IPS DF 6.9 (cell line): Measurements from ENCODE around the gene TOX2.

ENCODE experiments used
- DNase-seq: peaks from one replicate; pipeline ENCODE4 v3.0.0-alpha.2; 2013; ENCODE audit warnings: low read depth, low spot score
- H3K27ac ChIP-seq: one replicate; pipeline ENCODE4 v1.5.1; 2013; ENCODE audit warnings: low read length, control low read depth
- H3K27me3 ChIP-seq: 2 replicates; pipeline ENCODE4 v1.6.1; 2013; ENCODE audit warnings: mild to moderate bottlenecking, low read length; ENCODE audit not compliant: control insufficient read depth, insufficient read depth
- H3K36me3 ChIP-seq: 2 replicates; pipeline ENCODE4 v1.6.1; 2013; ENCODE audit warnings: low read length; ENCODE audit not compliant: control insufficient read depth, insufficient read depth
- H3K4me1 ChIP-seq: 2 replicates; pipeline ENCODE4 v1.6.1; 2013; ENCODE audit warnings: low read length; ENCODE audit not compliant: control insufficient read depth, insufficient read depth
- H3K4me3 ChIP-seq: 2 replicates; pipeline ENCODE4 v1.5.1; 2013; ENCODE audit warnings: mild to moderate bottlenecking, low read length
- H3K9me3 ChIP-seq: 2 replicates; pipeline ENCODE4 v1.6.1; 2013; ENCODE audit warnings: low read length, inconsistent platforms; ENCODE audit not compliant: control insufficient read depth, insufficient read depth
- WGBS: extraction: QIAGEN DNeasy Blood & Tissue Kit; methylation state at CpG from one replicate; pipeline ENCODE4 v1.1.7; 2013; ENCODE audit warnings: mixed read lengths, missing lambda C conversion rate; ENCODE audit not compliant: insufficient read length, insufficient coverage; 5-methylcytosine and 5-hydroxymethylcytosine counted together

Gene TOX2

DNA sequence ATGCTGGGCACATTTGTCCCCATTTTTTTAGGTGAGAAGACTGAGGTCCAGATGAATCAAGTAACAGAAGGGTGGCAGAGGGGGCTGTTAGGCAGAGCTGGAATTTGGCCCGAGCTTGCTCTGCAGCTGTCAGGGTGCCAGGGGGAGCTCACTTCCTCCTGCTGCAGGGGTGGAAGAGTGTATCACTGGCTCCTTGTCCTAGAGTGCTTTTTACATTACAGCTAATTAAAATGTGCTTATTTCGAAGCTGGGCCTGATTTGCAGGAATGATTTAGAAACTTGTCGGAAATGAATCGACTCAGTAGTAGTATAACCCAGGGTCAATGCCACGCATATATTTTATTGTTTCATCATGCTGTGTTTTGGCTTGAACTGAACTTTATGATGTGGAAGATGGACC is 11.1 kb downstream of the TOX2 start:
- H3K9me3 ChIP-seq, result no peaks in the 10 kb centered on the region
- H3K36me3 ChIP-seq, result no peaks in the 10 kb centered on the region
- no peaks in the 10 kb centered on the region for H3K4me1 ChIP-seq
- WGBS, result no CpG with 5 or more reads among the region's 5 CpGs
- H3K4me3 ChIP-seq, result no peak overlapping the region
- H3K27ac ChIP-seq, result no peak overlapping the region
- no peaks in the 10 kb centered on the region for H3K27me3 ChIP-seq
- DNase-seq, result no peak

DNA sequence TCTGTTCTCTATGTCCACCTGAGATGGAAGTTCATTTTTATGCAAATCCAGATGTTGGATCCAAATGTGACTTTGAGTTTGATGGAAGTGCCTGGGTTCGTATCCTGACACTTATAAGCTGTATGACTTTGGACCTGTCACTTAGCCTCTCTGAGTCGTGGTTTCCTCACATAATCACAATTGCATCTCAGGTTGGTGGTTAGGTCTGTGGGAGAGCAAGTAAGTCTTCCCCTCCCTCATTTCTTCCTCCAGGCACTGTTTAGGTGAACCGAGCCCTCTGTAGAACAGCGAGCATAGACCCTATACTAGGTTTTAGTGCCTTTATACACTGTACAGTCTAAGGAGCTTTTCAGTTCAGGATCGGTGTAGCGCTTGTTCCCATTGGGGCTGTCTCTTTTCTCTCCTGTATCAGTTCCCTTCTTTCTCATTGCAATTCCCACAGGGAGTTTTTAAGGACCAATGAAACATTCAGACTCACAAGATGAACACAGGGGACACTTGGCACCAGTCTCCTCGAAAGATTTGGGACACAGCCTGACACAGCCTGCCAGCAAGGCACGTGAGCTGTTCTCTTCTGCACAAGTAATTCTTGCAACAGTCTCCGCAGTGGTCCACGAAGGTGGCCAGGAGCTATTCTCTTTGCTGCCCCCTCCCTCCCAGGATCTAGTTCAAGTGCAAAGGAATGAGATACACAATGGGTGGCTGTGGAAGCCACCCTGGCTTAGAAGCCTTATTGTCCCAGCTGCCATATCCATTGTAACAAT is 11.8 kb downstream of the TOX2 start:
- Histone ChIP-seq H3K27me3 (no peaks in the 10 kb centered on the region), H3K4me3 (no peak overlapping the region), H3K27ac (no peak overlapping the region), H3K9me3 (no peaks in the 10 kb centered on the region), H3K36me3 (no peaks in the 10 kb centered on the region), H3K4me1 (no peaks in the 10 kb centered on the region)
- DNase-seq, result no peak
- WGBS, result no CpG with 5 or more reads among the region's 10 CpGs

DNA sequence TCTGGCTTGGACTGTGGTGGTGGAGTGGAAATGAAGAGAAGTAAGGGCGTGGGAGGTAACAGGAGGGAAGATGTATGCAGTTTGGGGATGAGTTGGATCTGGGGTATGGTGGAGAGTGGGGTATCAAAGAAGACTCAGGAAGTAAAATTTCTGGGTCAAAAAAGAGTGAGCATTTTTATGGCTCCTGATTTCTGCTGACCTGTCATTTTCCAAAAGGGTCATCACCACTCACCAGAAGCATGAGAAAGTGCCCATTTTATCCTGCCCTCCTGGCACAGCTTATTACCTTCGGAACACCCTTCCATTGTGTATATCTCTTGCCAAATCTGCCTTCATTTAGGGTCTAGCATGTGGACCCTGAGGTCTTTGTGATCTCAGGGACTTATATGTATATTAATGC is 17.3 kb downstream of the TOX2 start:
- Histone ChIP-seq H3K9me3 (no peaks in the 10 kb centered on the region), H3K27me3 (no peaks in the 10 kb centered on the region), H3K27ac (no peak overlapping the region), H3K4me3 (no peak overlapping the region), H3K36me3 (no peaks in the 10 kb centered on the region), H3K4me1 (peaks cover 4% of the 10 kb centered on the region; the same call in 1 of the 2 replicates)
- 100% methylated on average over 1 of the region's 2 CpGs for WGBS
- DNase-seq, result no peak

DNA sequence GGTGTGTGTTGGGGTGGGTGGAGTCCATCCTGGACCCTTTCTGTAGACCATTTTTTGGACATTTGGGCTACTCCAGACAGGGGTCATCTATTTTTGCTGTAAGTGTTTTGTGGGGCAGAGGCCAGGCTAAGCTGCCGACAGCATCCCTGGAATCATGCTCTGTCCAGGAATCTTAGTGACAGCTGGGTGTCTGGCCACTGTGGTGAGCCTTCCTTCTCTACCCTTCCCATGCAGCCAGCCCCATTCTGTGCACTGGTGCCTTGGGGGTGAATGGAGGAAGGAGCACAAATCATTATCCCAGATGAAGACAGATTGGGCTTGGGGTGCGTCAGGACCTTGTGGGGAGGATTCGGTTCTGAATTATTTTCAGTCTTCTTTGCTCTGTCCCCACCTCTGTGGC is 20.2 kb downstream of the TOX2 start:
- WGBS, result no CpG with 5 or more reads among the region's 3 CpGs
- H3K4me1 ChIP-seq, result peaks cover 4% of the 10 kb centered on the region; the same call in 1 of the 2 replicates

DNA sequence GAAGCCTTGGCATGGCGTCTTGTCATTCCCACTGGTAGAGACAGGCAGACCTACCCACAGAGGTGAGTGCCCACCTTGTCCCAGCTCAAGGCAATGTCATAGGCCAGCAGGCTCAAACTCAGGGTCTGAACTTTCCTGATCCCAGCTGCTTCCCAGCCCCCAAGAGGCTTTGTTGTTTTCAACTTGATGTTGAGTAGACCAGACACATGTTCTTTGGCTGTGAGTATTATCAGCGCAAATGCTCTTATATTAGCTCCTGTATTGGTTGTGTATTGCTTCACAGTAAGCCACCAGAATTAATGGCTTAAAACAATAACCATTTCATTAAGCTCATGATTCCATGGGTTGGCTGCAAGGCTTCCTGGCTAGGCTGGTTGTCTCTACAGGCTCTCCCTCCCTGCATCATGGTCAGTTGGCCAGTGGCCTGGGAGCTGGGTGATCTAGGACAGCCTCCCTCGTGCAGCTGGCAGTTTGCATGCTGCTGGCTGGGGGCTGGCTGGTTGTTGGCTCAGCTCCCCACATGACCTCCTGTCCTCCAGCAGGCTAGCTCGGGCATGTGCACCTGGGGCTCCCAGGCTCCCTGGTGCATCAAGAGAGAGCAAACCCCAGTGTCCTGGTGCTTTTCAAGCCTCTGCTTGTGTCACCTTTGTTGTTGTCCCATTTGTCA is 21.6 kb downstream of the TOX2 start:
- H3K4me1 ChIP-seq, result peaks cover 4% of the 10 kb centered on the region; the same call in 1 of the 2 replicates
- H3K36me3 ChIP-seq, result no peaks in the 10 kb centered on the region
- no CpG with 5 or more reads among the region's 4 CpGs for WGBS
- no peak for DNase-seq
- no peaks in the 10 kb centered on the region for H3K9me3 ChIP-seq
- no peak overlapping the region for H3K27ac ChIP-seq
- H3K27me3 ChIP-seq, result no peaks in the 10 kb centered on the region
- no peak overlapping the region for H3K4me3 ChIP-seq

More for the DNA sequence above, 20.2 kb downstream of the TOX2 start:
- Histone ChIP-seq H3K9me3 (no peaks in the 10 kb centered on the region), H3K27ac (no peak overlapping the region), H3K36me3 (no peaks in the 10 kb centered on the region), H3K4me3 (no peak overlapping the region), H3K27me3 (no peaks in the 10 kb centered on the region)
- no peak for DNase-seq

DNA sequence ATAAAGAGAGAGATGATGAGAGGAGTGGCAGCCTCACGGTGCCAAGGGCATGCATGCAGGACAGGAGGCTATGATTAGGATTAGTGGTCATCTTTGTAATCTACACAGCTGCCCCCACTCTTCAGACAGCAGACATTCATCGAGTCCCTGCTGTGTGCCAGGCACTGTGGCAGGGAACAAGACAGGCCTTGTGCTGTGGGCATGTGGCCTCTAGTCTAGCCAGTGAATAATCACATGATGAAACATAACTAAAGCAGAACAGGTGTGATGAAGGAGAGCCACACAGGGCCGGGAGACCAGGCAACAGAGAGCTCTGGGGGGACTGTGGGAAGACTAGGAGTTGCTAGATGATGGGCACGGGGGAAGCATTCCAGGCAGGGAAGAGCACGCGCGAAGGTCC is 22.2 kb downstream of the TOX2 start:
- H3K36me3 ChIP-seq, result no peaks in the 10 kb centered on the region
- H3K9me3 ChIP-seq, result no peaks in the 10 kb centered on the region
- WGBS, result no CpG with 5 or more reads among the region's 7 CpGs
- H3K4me1 ChIP-seq, result peaks cover 4% of the 10 kb centered on the region; the same call in 1 of the 2 replicates
- no peak overlapping the region for H3K27ac ChIP-seq
- no peak for DNase-seq
- no peaks in the 10 kb centered on the region for H3K27me3 ChIP-seq
- H3K4me3 ChIP-seq, result no peak overlapping the region

DNA sequence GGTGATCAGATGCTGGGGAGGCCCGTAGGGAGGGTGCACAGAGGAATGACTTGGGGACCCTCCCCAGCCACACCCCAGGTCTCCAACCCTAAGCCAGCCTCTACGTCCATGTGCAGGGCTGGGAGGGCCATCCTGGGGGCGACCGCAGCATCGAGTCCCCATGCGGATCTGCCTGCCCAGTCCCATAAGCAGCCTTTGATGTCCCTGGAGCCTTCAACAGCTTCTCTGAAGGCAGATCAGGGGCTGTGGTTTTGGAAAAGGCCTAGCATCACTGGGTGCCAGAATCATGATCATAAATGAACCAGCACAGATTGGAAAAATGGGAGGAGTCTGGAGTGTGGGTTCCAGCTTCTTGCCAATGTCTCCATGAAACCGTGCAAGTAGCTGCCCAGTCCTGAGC is 22.9 kb downstream of the TOX2 start:
- Histone ChIP-seq H3K9me3 (no peaks in the 10 kb centered on the region), H3K36me3 (no peaks in the 10 kb centered on the region), H3K4me1 (peaks cover 4% of the 10 kb centered on the region; the same call in 1 of the 2 replicates), H3K27me3 (no peaks in the 10 kb centered on the region), H3K27ac (no peak overlapping the region), H3K4me3 (no peak overlapping the region)
- no CpG with 5 or more reads among the region's 7 CpGs for WGBS
- DNase-seq, result no peak

DNA sequence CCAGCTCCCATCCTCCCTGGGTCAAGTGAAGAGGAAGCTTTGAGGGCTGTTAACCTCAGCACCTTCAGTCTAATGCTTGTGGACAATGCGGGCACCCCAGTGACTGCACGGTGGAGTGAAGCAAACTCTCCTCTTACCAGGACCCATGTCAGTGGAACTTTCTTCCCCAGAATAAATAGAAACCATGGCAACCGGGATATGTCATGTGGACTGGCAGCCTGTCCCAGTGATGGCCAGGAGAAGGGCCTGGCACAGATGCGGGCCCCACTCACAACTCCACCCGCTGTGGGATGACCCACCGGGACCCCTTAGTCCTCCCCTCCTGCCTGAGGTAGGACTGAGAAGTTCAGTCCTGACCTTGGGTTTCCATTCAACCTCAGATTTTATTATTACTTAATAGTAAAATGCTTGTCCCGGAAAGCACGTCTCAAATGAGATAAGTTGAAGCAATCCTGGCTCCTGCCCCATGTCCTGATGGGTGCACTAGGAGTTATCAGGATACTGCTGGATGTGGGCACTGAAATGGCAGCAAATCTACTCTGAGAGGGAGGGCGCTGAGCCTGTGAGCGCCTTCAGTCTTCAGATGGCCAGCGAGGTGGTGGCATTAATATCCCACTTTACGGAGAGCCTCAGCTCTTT is 23.5 kb downstream of the TOX2 start:
- no CpG with 5 or more reads among the region's 12 CpGs for WGBS
- Histone ChIP-seq H3K9me3 (no peaks in the 10 kb centered on the region), H3K4me1 (peaks cover 4% of the 10 kb centered on the region), H3K4me3 (no peak overlapping the region), H3K27me3 (no peaks in the 10 kb centered on the region), H3K36me3 (no peaks in the 10 kb centered on the region), H3K27ac (no peak overlapping the region)
- no peak for DNase-seq

DNA sequence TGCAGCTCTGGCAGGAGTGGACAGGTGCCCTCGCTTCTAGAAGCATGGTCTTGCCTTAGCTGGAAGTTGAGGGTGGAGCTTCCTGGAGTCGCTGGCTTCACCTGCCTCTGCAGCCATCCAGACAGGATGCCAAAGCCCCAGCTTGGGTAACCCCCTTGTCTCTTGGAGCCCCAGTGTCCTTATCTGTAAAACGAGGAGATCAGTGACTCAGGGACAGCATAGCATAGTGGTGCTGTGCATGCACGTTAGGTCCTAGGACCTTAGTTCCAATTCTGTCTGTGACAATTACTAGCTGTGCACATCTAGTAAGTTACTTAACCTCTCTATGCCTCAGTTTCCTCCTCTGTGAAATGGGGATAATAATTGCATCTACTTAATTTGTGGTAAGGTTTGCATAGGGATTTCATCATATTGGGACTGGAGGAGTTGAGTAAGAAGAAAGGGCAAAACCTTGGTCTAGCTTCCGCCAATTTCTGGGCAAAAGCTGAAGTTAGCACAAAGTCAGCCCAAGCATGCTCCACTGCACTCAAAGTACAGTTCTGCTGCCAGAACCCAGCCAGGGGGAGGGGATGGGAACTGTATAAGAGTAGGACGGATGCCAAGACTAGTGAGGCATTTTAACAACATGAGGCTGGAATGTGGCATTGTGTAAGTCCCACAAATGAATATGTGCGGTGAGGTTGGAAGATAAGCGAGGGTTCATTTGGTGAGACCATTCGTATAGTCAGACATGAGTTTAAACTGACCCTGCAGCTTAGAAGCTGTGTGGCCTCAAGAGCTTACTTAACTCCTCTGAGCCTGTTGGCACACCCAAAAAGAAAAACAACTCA is 24.5 kb downstream of the TOX2 start:
- Histone ChIP-seq H3K36me3 (no peaks in the 10 kb centered on the region), H3K27ac (no peak overlapping the region), H3K4me1 (peaks cover 4% of the 10 kb centered on the region), H3K4me3 (no peak overlapping the region), H3K9me3 (no peaks in the 10 kb centered on the region), H3K27me3 (no peaks in the 10 kb centered on the region)
- no peak for DNase-seq
- no CpG with 5 or more reads among the region's 9 CpGs for WGBS

DNA sequence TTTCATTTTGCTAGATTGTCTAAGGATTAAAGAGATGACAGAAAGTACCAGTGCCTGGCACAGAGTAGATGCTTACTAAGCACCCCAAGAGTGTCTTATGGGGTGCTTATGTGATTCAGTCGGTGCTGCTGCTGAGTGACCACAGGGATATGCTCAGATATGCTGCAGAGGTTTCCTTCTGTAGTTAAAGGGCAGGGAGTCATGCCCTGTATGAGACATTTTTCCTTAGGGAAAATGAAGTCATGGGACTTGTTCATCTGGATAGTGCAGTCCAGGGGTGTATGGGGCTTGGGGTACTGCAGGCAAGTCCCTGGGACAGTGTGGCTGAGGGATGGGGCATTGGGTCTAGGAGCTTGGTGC is 25.1 kb downstream of the TOX2 start:
- no CpG with 5 or more reads among the region's 1 CpG for WGBS

More for the DNA sequence above, 25.1 kb downstream of the TOX2 start:
- Histone ChIP-seq H3K27me3 (no peaks in the 10 kb centered on the region), H3K27ac (no peak overlapping the region), H3K4me1 (peaks cover 2% of the 10 kb centered on the region; the same call in 1 of the 2 replicates), H3K4me3 (no peak overlapping the region), H3K36me3 (no peaks in the 10 kb centered on the region), H3K9me3 (no peaks in the 10 kb centered on the region)
- DNase-seq, result no peak
